Stimulated activated CD4-positive, alpha-beta T cell treated with anti-CD3 and anti-CD28 coated beads, Interleukin-1b, Interleukin-23, amount 100 ng/mL, for 4 hours (primary cell): ENCODE measurements around the gene VPS11.
"Not testable (repeated sequence)": the region's sequence is repeated elsewhere in the genome, so short reads cannot be mapped to it uniquely, and the experiment has no call there.

ENCODE experiments used
- DNase-seq, 2 donors: peaks; one replicate each; pipeline ENCODE4 v3.0.0-alpha.2; 2020; ENCODE audit warnings: low read depth in 2 of 2

Gene VPS11

DNA sequence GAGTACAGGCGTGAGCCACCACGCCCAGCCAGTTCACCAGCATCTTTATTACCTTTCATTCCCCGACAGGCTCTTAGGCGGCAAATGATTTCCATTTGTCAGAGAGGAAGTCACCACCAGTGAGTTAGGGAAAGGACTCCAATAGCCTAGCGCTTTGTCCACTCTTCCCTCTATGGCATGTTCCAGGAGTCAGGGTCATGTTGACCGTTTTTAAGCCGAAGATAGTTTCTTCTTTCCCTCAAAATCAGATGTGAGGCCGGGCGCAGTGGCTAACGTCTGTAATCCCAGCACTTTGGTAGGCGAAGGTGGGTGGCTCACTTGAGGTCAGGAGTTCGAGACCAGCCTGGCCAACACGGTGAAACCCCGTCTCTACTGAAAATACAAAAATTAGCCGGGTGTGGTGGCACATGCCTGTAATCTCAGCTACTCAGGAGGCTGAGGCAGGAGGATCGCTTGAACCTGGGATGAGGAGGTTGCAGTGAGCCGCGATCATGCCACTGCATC is 35.6 kb downstream of the VPS11 start:
- not testable (repeated sequence) for DNase-seq

DNA sequence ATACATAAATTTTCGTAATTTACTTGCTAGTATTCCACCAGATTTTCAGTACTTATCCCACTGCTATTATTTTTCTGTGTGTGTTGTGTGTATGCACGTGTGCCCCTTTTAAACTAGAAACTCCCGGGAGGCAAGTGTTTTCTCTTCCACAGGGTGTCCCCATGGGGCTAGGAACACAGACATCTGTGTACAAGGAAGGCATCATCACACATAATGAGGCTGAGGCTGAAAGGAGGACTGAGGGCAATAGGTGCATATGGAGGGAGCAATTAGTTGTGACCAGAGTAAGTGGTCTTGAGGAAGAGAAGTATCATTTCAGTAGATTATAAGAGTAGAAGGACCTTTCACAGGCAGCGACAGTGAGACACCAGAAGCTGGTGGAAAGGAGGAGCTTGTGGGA is 36.2 kb downstream of the VPS11 start:
- no peak for DNase-seq

DNA sequence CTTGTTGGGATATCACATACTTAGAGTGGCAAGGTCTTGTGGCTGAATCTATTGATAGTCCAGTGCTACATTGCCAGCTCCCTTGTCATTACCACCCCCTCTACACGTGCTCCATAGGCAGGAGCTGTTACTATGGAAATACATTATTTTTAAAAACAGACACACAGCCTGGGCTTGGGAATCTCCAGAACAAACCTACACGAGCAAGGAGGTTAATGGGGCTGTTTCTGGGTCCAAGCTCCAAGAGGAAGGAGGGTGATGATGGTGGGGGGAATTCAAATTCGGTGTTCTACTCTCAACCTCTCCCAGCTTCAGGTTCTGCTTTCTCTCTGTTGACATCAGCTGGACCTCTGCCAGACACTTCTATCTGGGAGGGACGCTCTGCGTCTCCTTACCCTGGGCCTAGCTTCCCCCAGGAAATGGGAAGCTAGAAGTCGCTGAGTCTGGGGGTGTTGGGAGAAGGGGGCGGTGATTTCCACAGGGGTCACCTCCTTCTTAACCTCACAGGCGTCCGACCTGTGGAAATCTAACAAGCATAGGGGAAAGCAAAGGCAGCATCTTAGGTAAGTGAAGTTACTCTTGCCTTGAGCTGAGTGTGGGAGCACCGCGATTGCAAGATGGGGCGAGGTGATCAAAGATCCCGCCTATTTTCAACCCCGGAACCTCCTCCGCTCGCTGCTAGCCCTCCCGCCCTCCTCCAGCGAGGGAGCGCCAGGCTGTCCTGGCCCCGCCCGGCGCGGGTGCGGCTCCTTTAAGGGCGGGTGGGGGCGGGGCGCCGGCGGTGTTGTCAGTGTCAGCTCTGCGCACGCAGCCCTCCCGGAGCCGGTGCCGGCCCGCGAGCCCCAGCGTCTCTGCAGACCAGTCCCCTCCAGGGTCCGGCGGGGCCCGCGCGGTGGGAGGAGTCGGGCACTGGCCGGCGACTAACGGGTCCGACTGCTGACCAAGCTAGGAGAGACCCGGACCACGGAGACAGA is 39.2 kb downstream of the VPS11 start, which contains the start of gene C2CD2L:
Gene C2CD2L, plus strand, starts transcription at position 781 of the 974 bp plus-strand sequence. CDS start 398 bp downstream, outside the sequence.
- peak; percentile 78 to 87 for DNase-seq

DNA sequence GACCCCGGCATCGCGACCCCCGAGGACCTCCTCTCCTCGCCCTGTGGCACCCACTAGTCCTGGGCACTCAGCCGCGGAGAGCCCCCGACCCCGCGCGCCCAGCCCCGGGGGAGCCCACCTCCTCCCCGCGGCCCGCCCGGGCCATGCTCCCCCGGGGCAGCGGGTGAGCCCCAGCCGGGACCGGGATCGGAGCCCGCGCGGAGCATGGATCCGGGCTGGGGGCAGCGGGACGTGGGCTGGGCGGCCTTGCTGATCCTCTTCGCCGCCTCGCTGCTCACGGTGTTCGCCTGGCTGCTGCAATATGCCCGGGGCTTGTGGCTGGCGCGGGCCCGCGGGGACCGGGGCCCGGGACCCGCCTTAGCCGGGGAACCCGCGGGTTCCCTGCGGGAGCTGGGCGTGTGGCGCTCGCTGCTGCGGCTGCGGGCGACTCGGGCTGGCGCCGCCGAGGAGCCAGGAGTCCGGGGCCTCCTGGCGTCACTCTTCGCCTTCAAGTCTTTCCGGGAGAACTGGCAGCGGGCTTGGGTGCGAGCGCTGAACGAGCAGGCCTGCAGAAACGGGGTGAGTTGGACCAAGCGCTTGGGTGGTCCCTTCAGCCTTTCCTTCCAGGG is 40.0 kb downstream of the VPS11 start:
- DNase-seq: no peak

DNA sequence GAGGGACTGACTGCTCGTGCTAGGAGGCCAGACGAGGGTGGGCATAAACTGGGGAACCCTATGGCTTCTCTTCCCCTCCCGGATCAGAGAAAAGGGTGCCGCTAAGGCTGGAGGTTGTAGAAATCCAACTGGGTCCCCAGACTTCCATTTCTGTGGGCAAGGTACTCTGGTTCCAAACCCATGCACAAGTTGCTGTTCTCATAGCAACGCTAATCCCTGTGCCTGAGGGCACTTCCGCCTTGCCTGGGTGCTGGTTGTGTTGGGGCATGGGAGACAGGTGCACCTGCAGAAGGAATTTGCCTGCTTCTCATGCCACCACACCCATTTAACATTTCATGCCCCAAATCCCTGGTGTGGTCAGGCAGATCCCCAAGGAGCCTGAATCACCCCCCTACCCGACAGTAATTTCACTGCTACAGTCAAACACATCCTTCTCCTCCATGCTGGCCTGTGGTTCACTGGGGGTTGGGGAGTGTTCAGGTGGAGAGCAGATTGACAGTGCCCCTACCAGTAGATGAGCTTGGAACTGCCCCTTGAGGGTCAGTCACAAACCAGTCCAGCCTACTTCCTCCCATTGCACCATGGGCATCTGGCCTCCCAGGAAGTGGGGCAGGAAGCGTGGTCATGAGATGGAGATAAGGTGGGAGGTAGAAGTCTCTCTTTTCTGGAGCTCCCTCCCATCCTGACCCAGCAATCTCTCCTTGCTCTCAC is 40.7 kb downstream of the VPS11 start:
- no peak for DNase-seq

DNA sequence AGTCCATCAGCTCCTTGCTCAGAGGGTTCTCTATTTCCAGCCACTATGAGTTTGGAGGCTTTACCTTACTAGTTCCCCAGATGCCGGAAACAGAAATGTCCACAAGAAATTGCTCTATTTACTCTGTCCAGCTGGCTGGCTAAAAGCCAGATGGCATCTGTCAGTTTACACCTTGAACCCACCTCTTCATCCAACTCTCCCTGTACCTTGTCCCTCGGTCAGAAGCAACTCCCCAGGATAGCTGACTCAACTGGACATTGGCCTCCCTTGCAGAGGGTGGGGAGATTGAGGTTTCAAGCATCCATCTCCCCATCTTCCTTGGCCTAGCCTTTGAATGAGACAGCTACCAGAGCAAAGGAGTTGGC is 41.2 kb downstream of the VPS11 start:
- DNase-seq: no peak

DNA sequence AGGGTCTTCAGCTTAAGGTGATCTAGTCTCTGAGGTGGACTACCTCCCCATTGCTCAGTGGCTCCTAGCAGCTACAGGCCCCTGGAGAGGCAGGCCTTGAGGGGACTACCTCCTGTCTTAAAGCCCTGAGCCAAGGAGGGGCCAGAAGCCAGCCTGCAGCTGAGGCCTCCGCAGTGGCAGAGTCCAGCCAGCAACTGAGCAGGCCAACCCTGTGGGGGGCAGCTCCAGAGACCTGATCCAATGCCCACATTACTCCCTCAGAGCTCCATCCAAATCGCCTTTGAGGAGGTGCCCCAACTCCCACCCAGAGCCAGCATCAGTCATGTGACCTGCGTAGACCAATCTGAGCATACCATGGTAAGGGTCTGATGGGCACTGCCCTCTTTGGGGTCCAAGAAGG is 42.2 kb downstream of the VPS11 start:
- DNase-seq: no peak

DNA sequence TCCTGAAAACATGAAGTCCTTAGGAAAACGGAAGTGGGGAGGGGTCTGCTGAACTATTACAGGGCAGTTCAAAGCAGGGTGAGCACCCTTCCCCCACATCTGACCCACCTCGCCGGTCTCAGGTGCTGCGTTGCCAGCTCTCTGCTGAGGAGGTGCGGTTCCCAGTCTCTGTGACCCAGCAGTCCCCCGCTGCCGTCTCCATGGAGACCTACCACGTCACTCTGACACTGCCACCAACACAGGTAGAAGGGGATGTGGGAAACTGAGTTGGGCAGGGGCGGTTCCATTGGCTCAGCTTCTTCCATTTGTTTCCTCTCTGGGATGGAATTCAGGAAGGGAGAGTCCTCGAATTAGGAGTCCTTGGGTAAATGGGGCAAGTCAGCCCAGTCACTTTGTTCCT is 42.8 kb downstream of the VPS11 start:
- DNase-seq: no peak

DNA sequence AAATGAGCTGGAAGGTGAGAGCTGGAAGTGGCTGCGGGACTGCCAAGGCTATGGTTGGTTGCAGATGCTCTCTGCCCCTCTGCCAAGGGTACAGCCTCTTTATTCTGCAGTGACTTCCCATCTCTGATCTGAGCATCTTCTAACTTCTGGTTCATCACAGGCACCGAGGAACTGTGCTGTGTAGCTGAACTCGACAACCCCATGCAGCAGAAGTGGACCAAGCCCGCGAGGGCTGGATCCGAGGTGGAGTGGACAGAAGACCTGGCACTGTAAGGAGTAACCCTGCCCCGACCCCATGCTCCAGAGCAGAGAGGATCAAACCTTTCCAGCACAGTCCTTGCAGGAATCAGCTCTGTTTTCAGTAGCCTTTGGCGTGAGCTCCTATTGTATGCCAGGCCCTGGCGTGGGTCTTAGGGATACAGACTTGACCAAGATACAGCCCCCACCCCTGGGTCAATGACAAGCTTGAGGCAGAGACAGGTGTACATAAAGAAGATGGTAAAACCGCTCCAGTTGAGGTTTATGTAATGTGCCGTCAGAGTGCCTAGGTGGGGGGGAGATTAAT is 43.8 kb downstream of the VPS11 start:
- no peak for DNase-seq

DNA sequence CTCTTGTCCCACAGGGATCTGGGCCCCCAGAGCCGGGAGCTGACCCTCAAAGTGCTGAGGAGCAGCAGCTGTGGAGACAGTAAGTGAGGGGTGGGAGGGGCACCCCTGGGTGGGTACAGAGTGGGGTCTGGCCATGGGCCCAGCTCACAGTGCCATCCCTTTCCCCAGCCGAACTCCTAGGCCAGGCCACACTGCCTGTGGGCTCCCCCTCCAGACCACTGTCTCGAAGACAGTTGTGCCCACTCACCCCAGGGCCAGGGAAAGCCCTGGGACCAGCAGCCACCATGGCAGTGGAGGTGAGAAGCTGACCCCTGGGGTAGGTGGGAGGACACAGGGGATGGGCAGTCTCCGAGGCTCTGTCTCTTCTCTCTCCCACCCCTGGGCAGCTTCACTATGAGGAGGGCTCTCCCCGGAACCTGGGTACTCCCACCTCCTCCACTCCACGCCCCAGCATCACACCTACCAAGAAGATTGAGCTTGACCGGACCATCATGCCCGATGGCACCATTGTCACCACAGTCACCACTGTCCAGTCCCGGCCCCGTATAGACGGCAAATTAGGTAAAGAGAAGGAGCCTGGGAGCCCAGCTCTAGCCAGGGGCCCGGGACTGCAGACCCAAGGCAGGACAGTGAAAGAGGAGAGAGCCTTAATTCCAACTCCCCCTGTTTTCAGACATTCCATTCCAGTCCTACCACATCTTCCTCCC is 44.8 kb downstream of the VPS11 start:
- DNase-seq: no peak

DNA sequence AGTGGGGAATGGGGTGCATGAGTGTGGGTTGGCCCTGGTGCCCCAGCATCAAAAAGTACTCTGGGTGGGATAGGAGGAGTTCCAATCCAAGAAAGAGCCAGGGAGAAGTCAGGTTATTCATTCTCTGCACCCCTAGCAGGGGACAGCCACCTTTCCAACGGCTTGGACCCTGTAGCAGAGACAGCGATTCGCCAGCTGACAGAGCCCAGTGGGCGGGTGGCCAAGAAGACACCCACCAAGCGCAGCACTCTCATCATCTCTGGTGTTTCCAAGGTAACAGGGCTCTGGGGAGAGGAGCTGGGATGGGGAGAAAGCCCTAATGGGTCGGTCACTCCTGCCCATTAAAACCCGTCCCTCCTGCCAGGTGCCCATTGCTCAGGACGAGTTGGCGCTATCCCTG is 46.1 kb downstream of the VPS11 start:
- no peak for DNase-seq

DNA sequence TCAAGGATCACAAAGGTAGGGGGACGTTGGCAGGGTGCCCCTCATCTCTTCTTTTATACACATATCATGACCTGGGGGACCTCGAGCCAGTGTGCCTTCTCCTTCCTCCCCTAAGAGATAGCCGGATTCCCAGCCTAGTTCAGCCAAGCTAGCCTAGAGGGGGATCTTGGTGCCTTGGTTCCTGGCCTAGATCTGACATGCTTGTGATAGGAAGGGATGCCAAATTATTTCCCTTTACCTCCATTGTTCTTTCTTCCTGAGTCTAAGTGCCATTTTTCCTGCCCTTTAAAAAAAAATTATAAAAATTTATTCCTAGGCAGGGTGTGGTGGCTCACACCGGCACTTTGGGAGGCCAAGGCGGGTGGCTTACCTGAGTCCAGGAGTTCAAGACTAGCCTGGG is 46.7 kb downstream of the VPS11 start:
- DNase-seq: no peak

DNA sequence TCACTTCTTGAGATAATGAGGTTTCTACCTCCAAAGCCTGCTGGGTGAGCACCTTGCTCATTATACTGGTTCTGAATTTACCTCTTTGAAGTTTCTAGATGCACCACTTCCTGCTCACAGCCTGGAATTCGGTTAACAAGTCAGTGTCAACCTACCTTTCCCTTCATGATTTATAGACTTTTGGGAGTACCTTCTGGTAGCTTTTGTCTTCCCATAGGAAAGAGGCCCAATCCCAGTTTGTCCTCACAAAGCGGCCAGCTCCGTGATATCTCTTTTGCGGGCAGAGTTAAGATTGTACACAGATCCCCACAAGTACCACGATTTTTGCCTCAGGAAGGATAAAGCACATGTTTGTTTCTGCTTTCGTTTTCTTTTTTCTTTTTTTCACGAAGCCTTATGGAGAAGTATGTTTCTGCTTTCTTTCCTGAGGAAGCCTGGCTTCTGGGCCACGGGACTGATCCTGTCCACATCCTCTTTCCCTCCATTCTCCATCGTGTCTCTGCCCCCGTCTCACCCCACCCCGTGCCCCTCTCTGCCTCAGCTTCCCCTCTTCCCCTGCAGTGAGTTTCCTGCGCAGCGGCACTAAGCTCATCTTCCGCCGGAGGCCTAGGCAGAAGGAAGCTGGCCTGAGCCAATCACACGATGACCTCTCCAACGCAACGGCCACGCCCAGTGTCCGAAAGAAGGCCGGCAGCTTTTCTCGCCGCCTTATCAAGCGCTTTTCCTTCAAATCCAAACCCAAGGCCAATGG is 48.0 kb downstream of the VPS11 start:
- DNase-seq: no peak

DNA sequence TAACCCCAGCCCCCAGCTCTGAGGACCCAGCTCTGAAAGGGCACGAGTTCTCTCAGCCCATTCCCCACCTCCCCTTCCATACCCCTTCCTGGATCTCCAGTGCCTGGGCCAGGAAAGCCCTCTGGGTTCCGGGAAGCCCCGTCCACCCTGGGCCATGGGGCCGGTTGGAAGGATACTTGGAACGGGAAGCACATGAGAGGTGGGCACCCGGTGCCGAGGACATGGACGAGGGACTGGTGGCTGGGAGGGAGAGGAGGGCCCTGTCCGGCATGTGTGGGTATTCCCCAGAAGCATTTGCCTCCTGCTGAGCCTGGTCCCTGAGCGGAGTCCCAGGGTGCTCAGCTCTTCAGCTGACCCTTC is 48.6 kb downstream of the VPS11 start:
- DNase-seq: no peak

DNA sequence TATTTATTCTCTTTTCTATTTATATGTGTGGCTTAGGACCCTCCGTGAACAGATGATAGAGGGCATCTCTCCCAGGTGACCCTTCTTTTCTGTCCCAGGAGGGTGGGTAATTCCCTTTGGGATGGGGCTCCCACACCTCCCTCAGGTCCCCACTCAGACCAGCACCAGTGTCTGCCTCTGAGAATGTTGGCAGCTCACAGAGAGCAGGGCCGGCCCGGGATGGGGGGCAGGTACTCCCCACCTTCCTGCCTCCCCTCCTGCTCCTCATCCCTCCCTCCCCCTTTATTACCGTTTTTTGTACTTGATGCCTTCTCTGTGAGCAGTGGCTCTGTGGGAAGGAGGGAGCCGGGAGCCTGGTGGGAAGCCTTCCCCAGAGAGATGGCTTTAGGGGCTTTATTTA is 49.0 kb downstream of the VPS11 start:
- no peak for DNase-seq

DNA sequence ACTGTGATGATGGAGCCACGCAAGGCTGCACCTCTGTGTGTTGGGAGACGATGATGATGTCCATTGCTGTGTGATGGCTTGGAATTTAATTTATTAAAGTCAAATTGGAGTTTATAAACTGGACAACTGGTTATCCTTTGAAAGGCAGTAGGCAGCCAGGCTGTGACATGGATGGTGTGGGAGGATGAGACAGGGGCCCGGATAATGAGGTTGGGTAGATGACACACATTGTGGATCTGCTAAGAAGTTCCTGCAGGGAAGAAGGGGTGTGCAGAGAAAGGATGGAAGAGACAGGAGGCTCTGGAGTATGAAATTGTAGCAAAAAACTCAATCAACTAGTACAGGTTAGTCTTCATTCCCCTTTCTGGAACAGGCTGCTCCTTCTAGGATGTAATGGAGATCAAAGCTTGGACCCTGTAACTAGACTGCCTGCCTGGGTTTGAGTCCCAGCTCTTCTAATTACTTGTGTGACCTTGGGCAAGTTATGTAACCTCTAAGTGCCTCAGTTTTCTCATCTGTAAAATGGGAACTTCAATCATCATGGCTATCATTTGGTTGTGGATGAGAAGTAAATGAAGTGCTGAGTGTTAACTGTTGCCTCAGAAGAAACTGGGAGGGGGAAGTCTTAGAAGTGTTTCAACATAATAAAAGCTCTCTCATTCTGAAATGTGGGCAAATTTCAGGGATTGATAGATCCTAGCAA is 49.5 kb downstream of the VPS11 start:
- DNase-seq: no peak

DNA sequence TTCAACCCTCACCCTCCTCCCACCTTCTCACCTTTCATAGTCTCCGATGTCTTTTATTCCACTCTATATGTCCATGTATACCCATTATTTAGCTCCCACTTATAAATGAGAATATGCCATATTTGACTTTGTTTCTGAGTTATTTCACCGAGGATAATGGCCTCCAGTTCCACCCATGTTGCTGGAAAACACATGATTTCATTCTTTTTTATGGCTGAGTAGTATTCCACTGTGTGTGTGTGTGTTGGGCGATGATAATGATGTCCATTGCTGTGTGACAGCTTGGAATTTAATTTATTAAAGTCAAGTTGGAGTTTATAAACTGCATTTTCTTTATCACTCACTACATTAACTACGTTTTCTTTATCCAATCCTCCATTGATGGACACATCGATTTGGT is 50.6 kb downstream of the VPS11 start:
- no peak for DNase-seq

DNA sequence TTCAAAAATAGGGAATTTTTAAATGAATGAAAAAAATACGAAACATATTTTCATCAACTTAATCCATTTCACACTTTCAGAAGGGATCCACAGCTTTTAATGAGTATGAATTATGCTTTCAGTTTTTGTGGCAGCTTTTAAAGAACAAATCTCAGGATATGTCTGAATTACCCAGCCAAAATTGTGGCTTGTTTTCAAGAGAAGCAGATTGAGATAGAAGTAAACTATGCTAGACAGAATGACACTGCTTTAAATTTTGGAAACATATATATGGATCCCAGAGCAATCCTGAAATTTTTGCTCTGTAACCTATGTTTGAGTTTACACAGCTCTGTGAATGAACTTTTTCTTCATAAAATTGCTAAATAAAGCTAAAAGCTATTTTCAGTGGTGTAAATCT is 51.3 kb downstream of the VPS11 start:
- DNase-seq: no peak

DNA sequence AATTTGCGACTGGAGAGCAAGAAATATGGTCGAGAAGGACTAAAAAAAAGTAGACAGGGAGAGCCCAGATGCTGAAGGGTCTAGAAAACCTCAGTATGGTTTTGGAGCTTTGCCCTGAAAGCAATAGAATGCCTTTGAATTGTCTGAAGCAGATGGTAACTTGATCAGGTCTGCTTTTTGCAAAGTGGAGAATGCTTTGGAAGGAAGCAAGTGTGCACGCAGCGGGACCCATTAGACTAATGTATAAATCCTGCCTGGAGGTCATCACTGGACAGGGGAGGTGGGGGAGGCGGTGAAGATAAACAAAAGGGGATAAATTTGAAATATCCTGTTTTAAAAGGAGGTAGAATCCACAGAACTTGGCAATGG is 53.0 kb downstream of the VPS11 start:
- DNase-seq: no peak
